SU-DHL-6 (cell line): ENCODE data around the gene TMEM131L.

Experiments used
- CTCF ChIP-seq: fragments of 200-600 bp; sonication (generic); IDR thresholded peaks from one replicate; pipeline ENCODE4 v1.5.1; 2017; ENCODE audit warnings: antibody characterized with exemption, mild to moderate bottlenecking, low read length, moderate library complexity; ENCODE audit not compliant: insufficient read depth, poor library complexity, severe bottlenecking
- EZH2phosphoT487 ChIP-seq: fragments of 200-600 bp; sonication (generic), shearing (Covaris generic); conservative IDR thresholded peaks from 2 replicates; pipeline ENCODE4 v1.6.1; 2018; ENCODE audit warnings: mild to moderate bottlenecking, antibody characterized with exemption, low read length, moderate library complexity, mixed read lengths

DNA sequence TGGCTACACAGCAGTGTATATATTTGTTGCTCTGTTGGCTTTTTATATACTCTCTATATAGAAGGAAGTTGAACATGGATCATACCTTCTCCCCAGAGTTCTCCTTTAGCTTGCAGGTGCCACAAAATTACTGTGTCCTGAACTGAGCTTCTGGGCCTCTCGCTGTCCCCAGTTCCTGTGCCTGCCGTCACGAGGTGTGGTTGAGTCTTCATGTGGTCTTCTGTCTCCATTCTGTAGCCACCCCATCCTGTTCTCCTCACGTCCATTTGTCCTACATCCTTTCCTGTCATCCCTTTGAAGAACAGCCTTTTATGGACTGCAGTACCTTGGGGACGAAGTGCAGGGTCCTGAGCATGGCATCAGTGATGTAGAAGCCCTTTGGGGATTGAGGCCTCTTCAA, 14.5 kb downstream of the TMEM131L start:
- TF ChIP-seq CTCF (no peak), EZH2phosphoT487 (no peak)
